Ovary (tissue), 3 donors: ENCODE data around the gene MAP4K2.

Experiments
- EP300 ChIP-seq: sonication (generic); formaldehyde crosslinking; IDR thresholded peaks from one replicate; pipeline ENCODE4 v1.6.1; 2017; ENCODE audit warnings: antibody characterized with exemption
- POLR2A ChIP-seq: fragments of 450-650 bp; IDR thresholded peaks from one replicate; pipeline ENCODE4 v1.6.1; 2017; ENCODE audit warnings: antibody characterized with exemption, mild to moderate bottlenecking, moderate library complexity
- TF ChIP-seq, protein P1 (sequence below), 3 donors: fragments of 450-650 bp in 2 of 3; fragments of 200-600 bp in 1 of 3; IDR thresholded peaks; one replicate each; pipeline versions ENCODE4 v1.5.1 to v1.8.0; 2016 to 2022; ENCODE audit warnings: antibody characterized with exemption in 3 of 3, mild to moderate bottlenecking in 1 of 3
- donor health status: DM: no; HTN: no; CAD: no.

DNA sequence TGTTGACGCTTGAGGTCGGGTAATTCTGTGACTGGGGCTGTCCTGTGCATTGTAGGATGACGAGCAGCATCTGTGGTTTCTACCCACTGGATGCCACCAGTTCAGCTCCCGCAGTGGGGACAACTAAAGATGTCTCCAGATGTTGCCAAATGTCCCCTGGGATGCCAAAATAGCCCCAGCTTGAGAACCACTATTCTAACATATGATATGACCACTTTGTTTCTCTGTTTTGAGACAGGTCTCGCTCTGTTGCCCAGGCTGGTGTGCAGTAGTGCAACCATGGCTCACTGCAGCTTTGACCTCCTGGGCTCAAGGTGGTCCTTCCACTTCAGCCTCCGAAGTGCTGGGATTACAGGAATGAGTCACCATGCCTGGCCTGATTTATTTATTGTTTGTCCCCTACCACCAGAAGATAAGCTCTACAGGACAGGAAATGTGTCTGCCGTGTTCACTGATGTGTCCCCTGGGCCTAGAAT is 11.7 kb upstream of the MAP4K2 start:
- TF ChIP-seq, protein P1, sequence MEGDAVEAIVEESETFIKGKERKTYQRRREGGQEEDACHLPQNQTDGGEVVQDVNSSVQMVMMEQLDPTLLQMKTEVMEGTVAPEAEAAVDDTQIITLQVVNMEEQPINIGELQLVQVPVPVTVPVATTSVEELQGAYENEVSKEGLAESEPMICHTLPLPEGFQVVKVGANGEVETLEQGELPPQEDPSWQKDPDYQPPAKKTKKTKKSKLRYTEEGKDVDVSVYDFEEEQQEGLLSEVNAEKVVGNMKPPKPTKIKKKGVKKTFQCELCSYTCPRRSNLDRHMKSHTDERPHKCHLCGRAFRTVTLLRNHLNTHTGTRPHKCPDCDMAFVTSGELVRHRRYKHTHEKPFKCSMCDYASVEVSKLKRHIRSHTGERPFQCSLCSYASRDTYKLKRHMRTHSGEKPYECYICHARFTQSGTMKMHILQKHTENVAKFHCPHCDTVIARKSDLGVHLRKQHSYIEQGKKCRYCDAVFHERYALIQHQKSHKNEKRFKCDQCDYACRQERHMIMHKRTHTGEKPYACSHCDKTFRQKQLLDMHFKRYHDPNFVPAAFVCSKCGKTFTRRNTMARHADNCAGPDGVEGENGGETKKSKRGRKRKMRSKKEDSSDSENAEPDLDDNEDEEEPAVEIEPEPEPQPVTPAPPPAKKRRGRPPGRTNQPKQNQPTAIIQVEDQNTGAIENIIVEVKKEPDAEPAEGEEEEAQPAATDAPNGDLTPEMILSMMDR (IDR thresholded peaks at IDR 0.05) = no peak
- TF ChIP-seq POLR2A (no peak), EP300 (no peak)
